Upper lobe of right lung (tissue), 1 donor: ENCODE results near the gene KDM3A. TPM values are rescaled to one million over a fixed set of nuclear protein-coding genes. Genes with fewer than 3 reads are reported as not detected.

Source experiments
- ATAC-seq: fragments of 200-7000 bp; cut with Tn5 transposase; one replicate; pipeline ENCODE4 v1.9.1; 2020; ENCODE audit warnings: mild to moderate bottlenecking, moderate library complexity
- DNase-seq: peaks from one replicate; pipeline ENCODE4 v3.0.0-alpha.2; 2020
- H3K27ac ChIP-seq: fragments of 200-600 bp; one replicate; pipeline ENCODE4 v1.8.0; 2022
- H3K27me3 ChIP-seq: fragments of 200-600 bp; one replicate; pipeline ENCODE4 v1.8.0; 2022; ENCODE audit warnings: mild to moderate bottlenecking
- H3K36me3 ChIP-seq: fragments of 200-600 bp; one replicate; pipeline ENCODE4 v1.8.0; 2022
- H3K4me1 ChIP-seq: fragments of 200-600 bp; one replicate; pipeline ENCODE4 v1.8.0; 2022
- H3K4me3 ChIP-seq: fragments of 200-600 bp; one replicate; pipeline ENCODE4 v1.8.0; 2022; ENCODE audit warnings: mild to moderate bottlenecking
- H3K9me3 ChIP-seq: fragments of 200-600 bp; one replicate; pipeline ENCODE4 v1.8.0; 2022
- intact Hi-C: fragments of 100-400 bp; cut with DNase I; formaldehyde crosslinking; loops from one replicate; pipeline ENCODE4 v1.11.0; 2022
- total RNA-seq: library from RNA; stranded (reverse); fragmentation: NEBNext Ultra II Directional; extraction: Animal tissue kit (Norgen Biotek cat#: 25700); gene quantifications from one replicate; pipeline ENCODE4 v1.2.1, GENCODE V29; 2021
- TF ChIP-seq, protein P1 (sequence below): fragments of 200-600 bp; IDR thresholded peaks from one replicate; pipeline ENCODE4 v1.8.0; 2022; ENCODE audit warnings: antibody characterized with exemption
- donor health status: DM: no; HTN: yes; CAD: no; lungs with severe emphysema.

KDM3A gene
- total RNA-seq, 1 donor from 2014 or later = 49.1 TPM

DNA sequence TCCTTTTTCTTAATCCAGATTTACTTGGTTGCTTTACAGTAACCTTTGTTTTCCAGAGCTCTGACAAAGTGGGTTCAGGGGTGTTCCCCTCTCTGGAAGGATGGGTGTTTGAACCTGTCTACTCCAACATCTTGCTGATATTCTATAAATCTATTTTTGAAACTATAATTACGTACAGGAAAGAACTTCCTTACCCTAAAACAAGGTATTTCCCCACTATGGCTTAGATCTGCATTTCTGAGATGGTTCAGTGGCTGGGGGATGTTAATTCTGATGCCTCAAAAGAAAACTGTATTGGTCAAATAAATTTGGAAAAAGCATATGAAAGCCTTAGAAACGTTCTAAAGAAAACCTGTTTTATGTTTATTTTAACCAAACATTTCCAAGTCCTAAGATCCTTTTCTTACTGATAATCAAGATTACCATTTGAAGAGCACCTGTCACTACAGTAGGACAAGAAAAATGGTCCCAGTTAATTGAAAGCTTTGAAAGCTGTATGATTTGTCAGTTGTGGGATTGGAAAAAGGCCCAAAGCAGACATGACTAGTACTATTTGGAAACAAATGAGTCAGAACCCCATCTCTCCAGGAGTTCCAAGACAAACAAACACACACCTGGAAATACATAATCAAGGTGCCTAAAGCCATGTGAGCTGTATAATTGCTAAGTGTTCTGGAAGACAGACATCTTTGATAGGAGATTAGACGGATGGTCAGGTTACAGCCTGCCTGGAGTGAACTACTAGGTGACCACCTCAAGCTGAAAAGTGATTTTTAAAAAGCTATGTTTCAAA lies 57.5 kb downstream of the KDM3A start:
- no peak overlapping the region for H3K4me3 ChIP-seq
- ATAC-seq (no peak), DNase-seq (no peak)
- no peaks in the 10 kb centered on the region for H3K9me3 ChIP-seq
- TF ChIP-seq, protein P1, sequence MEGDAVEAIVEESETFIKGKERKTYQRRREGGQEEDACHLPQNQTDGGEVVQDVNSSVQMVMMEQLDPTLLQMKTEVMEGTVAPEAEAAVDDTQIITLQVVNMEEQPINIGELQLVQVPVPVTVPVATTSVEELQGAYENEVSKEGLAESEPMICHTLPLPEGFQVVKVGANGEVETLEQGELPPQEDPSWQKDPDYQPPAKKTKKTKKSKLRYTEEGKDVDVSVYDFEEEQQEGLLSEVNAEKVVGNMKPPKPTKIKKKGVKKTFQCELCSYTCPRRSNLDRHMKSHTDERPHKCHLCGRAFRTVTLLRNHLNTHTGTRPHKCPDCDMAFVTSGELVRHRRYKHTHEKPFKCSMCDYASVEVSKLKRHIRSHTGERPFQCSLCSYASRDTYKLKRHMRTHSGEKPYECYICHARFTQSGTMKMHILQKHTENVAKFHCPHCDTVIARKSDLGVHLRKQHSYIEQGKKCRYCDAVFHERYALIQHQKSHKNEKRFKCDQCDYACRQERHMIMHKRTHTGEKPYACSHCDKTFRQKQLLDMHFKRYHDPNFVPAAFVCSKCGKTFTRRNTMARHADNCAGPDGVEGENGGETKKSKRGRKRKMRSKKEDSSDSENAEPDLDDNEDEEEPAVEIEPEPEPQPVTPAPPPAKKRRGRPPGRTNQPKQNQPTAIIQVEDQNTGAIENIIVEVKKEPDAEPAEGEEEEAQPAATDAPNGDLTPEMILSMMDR = no peak
- H3K27ac ChIP-seq = no peak overlapping the region
- peaks cover 45% of the 10 kb centered on the region for H3K36me3 ChIP-seq
- intact Hi-C loops = no loop called here
- H3K4me1 ChIP-seq = no peaks in the 10 kb centered on the region
- no peaks in the 10 kb centered on the region for H3K27me3 ChIP-seq

DNA sequence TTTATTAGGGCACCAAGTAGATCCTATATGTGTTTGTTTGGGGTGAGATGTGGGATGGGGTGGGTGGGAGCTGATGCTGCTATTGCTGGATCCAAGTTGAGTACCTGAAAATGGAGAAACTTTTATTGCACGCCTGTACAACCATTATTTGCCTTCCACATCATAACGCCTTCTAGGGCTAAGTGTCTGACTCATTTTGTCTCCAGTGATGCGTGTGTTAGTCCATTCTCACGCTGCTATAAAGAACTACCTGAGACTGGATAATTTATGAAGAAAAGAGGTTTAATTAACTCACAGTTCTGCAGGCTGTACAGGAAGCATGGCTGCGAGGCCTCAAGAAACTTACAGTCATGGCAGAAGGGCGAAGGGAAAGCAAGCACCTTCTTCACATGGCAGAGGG lies 58.2 kb downstream of the KDM3A start:
- H3K36me3 ChIP-seq = peaks cover 48% of the 10 kb centered on the region
- no peaks in the 10 kb centered on the region for H3K9me3 ChIP-seq
- DNase-seq (no peak), ATAC-seq (no peak)
- H3K27ac ChIP-seq = no peak overlapping the region
- TF ChIP-seq, protein P1 = no peak
- no peaks in the 10 kb centered on the region for H3K4me1 ChIP-seq
- no peaks in the 10 kb centered on the region for H3K27me3 ChIP-seq
- no peak overlapping the region for H3K4me3 ChIP-seq
- intact Hi-C loops = no loop called here

DNA sequence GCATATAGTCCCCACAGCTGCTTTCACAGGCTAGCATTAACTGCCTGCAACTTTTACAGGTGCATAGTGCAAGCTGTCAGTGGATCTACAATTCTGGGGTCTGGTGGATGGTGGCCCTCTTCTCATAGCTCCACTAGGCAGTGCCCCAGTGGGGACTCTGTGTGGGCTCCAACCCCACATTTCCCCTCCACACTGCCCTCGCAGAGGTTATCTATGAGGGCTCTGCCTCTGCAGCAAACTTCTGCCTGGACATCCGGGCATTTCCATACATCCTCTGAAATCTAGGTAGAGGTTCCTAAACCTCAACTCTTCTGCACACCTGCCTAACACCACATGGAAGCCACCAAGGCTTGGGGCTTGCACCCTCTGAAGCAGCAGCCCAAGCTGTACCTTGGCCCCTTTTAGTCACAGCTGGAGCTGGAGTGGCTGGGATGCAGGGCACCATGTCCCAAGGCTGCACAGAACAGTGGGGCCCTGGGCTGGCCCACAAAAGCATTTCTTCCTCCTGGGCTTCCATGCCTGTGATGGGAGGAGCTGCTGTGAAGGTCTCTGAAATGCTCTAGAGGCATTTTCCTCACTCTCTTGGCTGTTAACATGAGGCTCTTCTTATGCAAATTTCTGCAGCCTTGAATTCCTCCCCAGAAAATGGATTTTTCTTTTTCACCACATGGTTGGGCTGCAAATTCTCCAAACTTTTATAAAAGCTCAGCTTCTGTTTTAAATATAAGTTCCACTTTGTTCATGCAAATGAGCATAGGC lies 59.3 kb downstream of the KDM3A start:
- H3K9me3 ChIP-seq = no peaks in the 10 kb centered on the region
- H3K4me1 ChIP-seq = no peaks in the 10 kb centered on the region
- intact Hi-C loops = no loop called here
- no peak for DNase-seq
- H3K27me3 ChIP-seq = no peaks in the 10 kb centered on the region
- ATAC-seq = no peak
- TF ChIP-seq, protein P1 = no peak
- no peak overlapping the region for H3K4me3 ChIP-seq
- H3K36me3 ChIP-seq = peaks cover 60% of the 10 kb centered on the region
- no peak overlapping the region for H3K27ac ChIP-seq

DNA sequence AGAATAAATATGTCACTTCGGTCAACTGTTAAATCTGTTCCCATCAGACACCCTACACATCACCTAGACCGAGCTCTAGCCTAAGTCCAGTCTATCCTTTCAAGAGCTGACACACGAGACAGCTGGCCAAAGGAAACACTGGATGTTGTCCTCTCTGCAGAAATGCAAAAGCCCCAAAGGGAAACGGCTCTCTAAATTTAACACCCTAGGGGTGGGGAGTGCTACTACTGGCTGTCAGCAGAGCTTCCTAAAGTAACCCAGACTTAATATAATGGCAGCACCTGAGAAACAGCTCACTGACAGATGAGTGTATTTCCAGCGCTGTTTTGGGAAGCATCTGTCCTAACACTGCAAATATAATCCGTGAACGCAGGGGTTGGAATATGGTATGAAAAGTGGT lies 66.4 kb downstream of the KDM3A start:
- Histone ChIP-seq H3K36me3 (peaks cover 69% of the 10 kb centered on the region), H3K4me3 (no peak overlapping the region), H3K4me1 (peaks cover 10% of the 10 kb centered on the region), H3K9me3 (no peaks in the 10 kb centered on the region), H3K27ac (no peak overlapping the region), H3K27me3 (no peaks in the 10 kb centered on the region)
- ATAC-seq = no peak
- DNase-seq = no peak
- TF ChIP-seq, protein P1 = no peak
- intact Hi-C loops = no loop called here

DNA sequence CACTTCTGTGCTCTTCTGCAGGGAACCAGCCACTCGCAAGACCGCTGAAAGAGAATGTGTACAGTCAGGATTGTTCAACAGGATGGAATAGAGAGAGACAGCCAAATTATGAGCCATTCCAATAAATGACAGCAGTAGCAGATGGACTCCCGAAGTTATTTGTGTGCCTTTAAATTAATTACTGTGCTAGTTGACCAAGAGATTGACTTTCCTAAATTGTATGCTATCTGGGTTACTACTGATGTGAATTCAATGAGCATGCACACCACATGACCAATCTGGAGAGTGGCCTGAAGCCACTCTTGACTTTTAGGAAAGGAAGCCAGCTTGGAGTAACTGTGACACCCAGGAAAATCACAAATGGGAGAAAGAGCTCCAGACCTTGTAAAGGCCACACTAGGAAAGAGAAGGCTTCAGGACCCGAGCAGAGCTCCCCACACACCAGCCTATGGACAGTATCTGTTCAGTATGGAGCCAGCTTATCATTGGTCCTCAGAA lies 69.3 kb downstream of the KDM3A start:
- peaks cover 49% of the 10 kb centered on the region for H3K36me3 ChIP-seq
- H3K27ac ChIP-seq = no peak overlapping the region
- no peak overlapping the region for H3K4me3 ChIP-seq
- no peaks in the 10 kb centered on the region for H3K9me3 ChIP-seq
- TF ChIP-seq, protein P1 = no peak
- intact Hi-C loops = no loop called here
- H3K27me3 ChIP-seq = no peaks in the 10 kb centered on the region
- DNase-seq = no peak
- H3K4me1 ChIP-seq = peaks cover 10% of the 10 kb centered on the region
- no peak for ATAC-seq
